Measurements from ENCODE around the gene FARP1.

GRCh38 chr13:98459171-98459681 is 316.3 kb downstream of the FARP1 start:
- TF ChIP-seq CTCF (IDR thresholded peaks at IDR 0.05) (no peak), CHD2 (IDR thresholded peaks at IDR 0.05; ENCODE audit: low read length, partially characterized antibody) (no peak), TCF12 (IDR thresholded peaks at IDR 0.05) (no peak), EP300 (IDR thresholded peaks at IDR 0.05; ENCODE audit: borderline replicate concordance in 1 of 2, low read depth in 1 of 2, low read length in 1 of 2) (no peak), RAD21 (IDR thresholded peaks at IDR 0.05; ENCODE audit: low read length) (no peak), POLR2AphosphoS5 (IDR thresholded peaks at IDR 0.05; ENCODE audit: low read depth, low read length) (no peak), YY1 (IDR thresholded peaks at IDR 0.05; ENCODE audit: low read depth) (no peak), MAX (IDR thresholded peaks at IDR 0.05; ENCODE audit: low read depth) (no peak), RFX5 (IDR thresholded peaks at IDR 0.05; ENCODE audit: low read length) (no peak)
